ENCODE results near the gene ITGAL.

DNA sequence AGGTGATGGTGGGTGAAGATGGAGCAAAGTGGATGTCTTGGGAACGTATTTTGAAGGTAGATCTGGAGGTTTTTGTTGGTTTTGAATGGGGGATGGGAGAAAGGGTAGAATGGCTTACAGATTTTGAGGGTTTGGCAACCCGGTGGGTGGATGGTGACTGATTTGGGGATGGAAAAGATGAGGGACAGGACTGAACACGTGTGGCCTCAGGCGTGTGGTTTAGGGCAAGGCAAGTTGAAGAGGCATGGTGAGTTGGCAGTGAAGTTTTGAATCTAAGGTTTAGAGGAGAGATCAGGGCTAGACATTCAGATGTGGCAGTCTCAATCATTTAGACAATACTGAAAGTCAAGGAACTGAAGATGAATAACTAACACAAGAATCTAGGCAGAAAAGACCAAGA, 37.7 kb upstream of the ITGAL start:
- TF ChIP-seq, protein P1, sequence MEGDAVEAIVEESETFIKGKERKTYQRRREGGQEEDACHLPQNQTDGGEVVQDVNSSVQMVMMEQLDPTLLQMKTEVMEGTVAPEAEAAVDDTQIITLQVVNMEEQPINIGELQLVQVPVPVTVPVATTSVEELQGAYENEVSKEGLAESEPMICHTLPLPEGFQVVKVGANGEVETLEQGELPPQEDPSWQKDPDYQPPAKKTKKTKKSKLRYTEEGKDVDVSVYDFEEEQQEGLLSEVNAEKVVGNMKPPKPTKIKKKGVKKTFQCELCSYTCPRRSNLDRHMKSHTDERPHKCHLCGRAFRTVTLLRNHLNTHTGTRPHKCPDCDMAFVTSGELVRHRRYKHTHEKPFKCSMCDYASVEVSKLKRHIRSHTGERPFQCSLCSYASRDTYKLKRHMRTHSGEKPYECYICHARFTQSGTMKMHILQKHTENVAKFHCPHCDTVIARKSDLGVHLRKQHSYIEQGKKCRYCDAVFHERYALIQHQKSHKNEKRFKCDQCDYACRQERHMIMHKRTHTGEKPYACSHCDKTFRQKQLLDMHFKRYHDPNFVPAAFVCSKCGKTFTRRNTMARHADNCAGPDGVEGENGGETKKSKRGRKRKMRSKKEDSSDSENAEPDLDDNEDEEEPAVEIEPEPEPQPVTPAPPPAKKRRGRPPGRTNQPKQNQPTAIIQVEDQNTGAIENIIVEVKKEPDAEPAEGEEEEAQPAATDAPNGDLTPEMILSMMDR (IDR thresholded peaks at IDR 0.05; ENCODE audit: low read length), result no peak
- TF ChIP-seq EZH2 (IDR thresholded peaks at IDR 0.05; ENCODE audit: borderline replicate concordance, low read length), result no peak
